ENCODE measurements around the gene CHD2. TPM values are rescaled to one million over a fixed set of nuclear protein-coding genes. Genes with fewer than 3 reads are reported as not detected.

Gene CHD2
- total RNA-seq, 1 donor from 2014 or later = 57.2 TPM

DNA sequence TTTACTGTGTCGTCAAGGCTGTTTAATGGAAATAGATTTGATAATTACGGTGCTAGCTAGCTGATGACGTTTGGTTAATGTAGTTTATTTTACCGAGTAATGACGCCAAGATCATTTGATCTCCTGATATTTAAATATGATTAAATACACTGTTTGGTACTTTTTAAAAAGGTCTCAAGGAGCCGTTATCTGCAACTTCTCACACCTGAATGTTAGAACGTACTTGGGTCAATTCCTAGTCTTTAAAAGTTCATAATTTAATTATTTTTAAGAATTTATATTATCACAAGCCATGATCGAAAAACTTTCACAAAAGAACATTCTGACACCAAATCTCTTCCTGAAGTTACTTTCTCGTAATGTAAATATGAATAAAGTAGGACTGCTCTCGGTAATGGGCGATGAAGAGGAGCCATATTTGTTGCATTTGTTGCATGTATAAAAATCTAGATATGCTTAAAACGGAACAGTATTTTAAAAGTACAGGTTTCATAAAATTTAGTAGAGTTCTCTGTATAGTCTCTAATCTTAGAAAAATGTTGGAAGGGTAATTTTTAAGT is 16.2 kb upstream of the CHD2 start:
- no peak for ATAC-seq
- no peak for DNase-seq
- intact Hi-C loops (cut with micrococcal nuclease) = loop anchor here (5.0 kb wide), 1 partner anchor 52 kb away; no protein-coding TSS in a partner anchor

DNA sequence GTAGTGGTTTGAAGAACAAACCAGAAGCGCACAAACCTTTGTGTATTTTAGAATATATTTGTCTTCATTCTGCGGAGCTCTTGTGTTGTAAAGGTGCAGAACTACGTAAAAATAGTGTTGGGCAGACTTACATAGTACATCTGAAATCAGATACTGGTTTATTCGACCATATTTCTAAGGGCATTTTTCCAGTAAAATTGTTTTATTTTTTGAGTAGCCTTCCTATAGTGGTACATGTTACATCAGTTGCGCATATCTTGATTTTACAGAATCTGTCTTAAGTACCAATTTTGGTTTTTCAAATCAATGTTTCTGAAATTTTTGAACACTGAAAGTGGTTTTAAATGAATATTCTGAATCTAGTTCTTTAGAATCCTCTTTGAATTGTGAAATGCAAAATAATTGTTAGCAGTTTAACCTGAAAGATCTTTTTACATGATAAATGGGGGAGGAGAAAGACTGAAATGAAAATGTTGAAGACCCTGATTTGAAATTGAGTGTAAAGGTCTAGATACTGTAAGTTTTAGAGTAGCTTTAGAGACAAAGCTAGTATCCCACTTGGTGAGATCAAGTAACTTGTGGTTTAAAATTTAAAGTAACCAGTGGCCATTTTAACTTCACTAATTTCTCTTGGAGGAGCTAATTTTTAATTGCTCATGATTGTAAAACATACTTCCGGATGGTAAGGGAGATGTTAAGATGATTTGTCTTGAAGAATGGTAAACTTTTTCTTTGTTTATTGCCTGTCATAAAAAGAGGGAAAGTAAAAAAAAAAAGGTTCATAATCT is 15.5 kb upstream of the CHD2 start:
- ATAC-seq = no peak
- intact Hi-C loops (cut with micrococcal nuclease) = loop anchor here (5.0 kb wide), 2 partner anchors 52 to 72 kb away; no protein-coding TSS in a partner anchor
- no peak for DNase-seq

DNA sequence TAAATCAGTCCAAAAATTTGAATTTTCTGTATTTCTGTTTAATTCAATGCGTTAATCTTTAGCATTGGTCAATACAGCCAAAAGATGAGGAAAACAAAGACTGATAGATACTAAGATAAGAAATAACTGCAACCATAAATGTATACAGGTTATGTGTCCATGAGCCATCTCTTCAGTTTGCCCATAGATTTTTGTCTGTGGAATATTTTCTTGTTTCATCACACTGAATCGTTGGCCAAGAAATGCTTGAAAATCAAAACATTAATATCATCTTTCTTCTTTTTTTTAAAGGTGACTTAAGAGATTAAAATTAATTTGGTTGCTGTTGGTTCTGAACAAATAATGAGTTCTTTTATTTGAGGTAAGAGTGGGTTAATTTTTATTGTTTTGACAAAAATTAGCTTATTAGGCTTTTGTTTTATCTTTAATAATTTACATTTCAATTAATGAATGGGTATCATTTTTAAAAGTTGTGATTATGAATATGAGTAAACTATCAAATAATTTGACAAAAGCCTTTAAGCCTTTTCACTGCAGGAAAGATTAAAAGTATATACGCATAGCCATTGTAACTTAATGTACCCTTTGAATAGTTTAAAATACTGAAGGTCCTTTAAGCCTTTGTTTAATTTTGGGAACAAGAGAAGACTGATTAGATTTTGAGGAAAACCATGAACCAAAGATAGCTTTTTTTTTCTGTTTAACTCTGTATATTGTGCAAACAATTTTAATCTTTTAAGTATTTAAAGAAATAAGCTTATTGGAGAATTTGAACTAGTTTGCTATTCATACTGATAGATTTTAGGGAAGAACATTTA is 14.7 kb upstream of the CHD2 start:
- intact Hi-C loops (cut with micrococcal nuclease) = loop anchor here (5.0 kb wide), 1 partner anchor 73 kb away; no protein-coding TSS in a partner anchor

DNA sequence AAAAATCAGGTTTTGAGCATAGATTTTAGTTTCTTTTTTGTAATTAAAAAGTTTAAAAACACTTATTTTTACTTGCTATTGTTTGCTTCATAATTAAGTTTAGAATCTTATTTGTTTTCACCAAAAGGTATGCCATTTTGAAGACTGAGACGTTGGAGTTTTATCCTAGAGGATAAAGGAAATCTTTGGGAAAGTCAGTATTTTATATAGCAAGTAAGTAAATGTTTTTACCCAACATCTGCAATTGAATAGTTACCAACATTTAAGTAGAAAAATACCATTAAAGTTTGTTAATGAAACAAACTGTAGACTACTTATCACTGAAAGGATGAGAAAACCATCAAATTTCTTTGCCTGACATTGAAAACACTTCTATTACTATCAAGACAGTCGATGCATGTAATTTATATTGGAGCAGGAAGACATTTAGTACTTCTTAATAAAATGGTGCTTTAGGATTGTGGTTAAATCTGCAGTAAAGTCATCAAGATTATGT is 14.0 kb upstream of the CHD2 start:
- ATAC-seq (no peak), DNase-seq (no peak)
- intact Hi-C loops (cut with micrococcal nuclease) = loop anchor here (5.0 kb wide), 1 partner anchor 74 kb away; no protein-coding TSS in a partner anchor

More for the DNA sequence above, 14.7 kb upstream of the CHD2 start:
- DNase-seq (no peak), ATAC-seq (no peak)

DNA sequence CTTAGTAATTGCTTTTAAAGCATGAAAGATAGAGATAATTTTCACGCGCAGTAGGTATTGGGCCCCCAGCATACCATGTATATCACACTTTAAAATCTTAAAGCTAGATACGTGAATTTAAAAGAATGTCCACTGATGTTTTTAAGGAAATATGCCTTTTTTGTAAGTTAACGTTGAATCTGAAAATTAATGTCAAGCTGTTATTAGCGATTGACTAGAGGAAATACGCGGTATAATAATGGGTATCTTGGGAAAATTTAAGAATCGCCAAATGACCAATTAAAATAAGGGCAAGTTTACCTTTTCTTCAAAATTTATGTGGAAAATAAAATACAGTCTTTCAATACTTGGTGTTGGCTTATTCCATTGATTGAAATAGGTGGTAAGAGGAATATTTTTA is 13.3 kb upstream of the CHD2 start:
- DNase-seq (no peak), ATAC-seq (no peak)
- intact Hi-C loops (cut with micrococcal nuclease) = loop anchor here (5.0 kb wide), 1 partner anchor 75 kb away; no protein-coding TSS in a partner anchor

DNA sequence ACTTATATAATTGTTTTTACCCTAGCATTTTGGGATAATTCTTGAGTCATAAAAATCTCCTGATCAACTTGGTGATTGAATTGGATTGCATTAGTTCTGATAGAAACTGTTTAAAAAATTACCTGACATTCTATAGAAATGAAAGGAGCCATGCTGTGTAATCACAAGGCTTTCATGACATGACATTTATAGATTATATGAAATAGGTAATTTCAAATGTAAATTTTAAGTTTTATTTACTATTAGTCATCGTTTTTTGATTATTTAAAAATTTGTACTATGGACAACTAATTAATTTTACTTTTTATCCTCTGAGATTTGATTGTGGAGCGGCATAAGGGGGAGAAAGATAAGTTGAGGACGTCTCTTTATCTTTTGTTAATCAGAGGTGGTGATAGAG is 12.3 kb upstream of the CHD2 start:
- DNase-seq = no peak
- no peak for ATAC-seq
- intact Hi-C loops (cut with micrococcal nuclease) = loop anchor here (5.0 kb wide), 1 partner anchor 76 kb away; no protein-coding TSS in a partner anchor

DNA sequence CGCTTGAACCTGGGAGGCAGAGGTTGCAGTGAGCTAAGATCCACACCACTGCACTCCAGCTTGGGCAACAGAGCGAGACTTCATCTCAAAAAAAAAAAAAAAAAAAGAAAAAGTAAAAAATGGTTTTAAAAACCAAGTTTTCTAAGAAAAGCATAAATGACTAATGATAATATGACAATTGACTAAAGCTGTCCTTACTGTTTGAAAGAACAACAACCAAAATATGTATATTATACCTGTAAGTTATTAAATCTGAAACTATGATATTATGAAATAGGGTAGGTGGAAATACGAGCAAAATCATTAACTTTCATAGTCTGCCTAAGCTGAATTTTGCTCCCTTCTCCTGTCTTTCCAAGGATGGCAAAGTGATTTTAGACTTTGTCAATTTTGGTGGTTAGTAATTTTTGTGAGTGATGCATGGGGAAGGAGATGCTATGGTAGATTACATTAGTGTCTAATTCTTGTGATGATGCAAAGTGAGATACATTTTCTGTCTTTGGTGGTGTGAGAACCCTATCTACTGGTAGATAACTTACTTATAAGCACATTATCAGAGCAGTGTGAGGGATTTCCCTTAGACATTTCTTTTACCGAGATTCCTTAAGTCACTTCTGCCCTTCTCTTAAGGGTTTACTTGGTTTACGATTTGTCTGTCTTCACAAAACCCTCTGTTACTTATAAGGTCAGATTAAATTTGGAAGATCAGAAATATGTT is 10.6 kb upstream of the CHD2 start:
- no peak for ATAC-seq
- intact Hi-C loops (cut with micrococcal nuclease) = loop anchor here (5.0 kb wide), 1 partner anchor 77 kb away; no protein-coding TSS in a partner anchor
- no peak for DNase-seq

DNA sequence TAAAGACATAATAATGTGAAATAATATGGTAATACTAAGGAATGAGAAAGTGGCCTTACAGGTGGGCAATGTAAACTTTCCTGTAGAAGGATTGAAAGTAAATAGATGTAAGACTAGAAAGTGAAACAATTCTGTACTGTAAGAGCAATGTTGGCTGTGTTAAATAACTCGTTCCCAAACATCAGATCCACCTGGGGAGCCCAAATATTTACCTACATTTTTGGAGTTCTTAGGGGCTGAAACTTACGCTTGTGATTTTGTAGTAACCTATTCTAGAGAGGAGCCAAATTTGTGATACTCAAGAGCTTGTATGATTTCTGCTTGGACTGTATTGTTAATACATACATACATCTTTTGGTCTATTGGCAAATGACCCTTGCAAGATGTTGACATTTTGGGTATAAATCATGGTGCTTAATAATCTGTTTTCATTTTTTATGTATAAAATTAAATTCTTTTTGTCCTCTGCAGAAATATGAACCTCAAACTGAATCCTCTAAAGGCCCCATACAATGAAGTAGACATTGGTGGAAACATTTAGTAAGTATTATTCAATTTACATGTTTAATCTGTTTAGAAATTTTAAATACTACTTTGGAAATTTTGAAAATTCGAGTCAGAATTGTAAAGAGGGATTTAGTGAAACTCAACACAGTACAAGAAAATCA is 8.5 kb upstream of the CHD2 start:
- DNase-seq = no peak
- ATAC-seq = no peak
- intact Hi-C loops (cut with micrococcal nuclease) = no loop called here

DNA sequence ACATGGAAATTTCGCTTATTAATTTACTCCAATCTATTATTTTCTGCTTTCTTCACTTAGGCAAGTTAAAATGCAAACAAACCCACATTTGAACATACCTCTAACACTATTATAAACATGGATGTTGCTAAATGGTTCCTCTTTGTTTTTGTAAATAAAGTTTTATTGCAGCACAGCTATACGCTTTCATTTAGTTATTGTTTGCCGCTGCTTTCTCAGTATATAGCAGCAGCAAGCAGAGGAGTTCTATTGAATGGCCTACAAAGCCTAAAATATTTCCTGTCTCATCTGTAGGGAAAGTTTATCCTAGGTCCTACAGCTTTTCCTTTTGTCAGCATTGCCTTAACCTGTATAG is 7.9 kb upstream of the CHD2 start:
- ATAC-seq = no peak
- intact Hi-C loops (cut with micrococcal nuclease) = no loop called here
- DNase-seq = no peak

DNA sequence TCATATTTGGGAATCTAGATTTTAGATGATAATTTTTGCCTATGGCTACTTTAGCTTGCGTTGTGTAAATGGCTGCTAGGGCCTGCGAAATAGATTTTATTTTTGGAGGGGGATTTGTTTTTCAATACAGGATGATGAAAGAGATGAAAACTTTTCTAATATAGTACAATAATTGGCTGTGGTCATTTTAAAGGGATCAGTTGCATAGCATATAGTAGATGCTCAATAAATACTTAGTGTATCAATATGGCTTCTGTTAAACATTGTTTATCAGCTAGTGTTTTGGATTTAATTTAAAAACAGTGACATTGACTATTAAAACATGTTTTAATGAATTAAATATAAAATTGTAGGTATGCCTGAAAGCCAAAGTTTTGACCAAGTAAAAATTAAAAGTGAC is 6.9 kb upstream of the CHD2 start:
- DNase-seq (no peak), ATAC-seq (no peak)
- intact Hi-C loops (cut with micrococcal nuclease) = no loop called here

DNA sequence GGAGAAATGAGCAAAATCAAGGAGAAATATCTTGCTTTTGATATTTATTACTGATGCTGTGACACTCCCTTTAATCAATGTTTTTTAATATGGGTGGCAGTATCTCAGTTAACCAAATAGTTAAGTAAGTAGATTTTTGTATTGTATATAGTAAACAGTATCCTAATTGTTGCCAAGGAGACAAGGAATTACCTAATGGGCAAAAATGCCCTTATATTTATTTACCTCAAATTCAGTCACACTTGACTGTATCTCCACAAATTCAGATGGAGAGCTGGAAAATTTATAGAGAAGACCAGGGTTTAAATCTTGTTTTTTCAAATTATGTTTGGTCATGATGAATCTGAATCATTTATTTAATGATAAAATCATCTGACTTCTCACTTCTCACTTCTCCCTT is 3.6 kb upstream of the CHD2 start:
- ATAC-seq = no peak
- DNase-seq = no peak
- intact Hi-C loops (cut with micrococcal nuclease) = no loop called here

DNA sequence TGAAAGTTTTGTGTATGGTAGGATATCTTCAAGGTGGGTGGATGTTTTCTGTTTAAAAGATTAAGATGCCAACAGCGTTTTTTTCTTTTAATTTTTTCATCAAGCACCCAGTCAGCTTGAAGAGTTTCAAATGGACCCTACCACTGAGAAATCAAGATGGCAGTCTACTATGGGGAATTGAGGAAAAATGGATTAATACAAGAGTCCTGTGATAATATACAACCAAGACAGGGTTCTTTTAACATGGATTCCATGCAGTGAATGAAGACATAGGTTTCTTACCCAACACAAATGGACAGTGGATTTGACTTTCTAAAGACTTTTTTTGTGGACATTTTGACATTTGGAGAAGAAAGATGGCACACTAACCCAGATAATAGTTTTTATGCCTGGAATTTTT is 2.5 kb upstream of the CHD2 start:
- ATAC-seq (no peak), DNase-seq (no peak)
- intact Hi-C loops (cut with micrococcal nuclease) = no loop called here

DNA sequence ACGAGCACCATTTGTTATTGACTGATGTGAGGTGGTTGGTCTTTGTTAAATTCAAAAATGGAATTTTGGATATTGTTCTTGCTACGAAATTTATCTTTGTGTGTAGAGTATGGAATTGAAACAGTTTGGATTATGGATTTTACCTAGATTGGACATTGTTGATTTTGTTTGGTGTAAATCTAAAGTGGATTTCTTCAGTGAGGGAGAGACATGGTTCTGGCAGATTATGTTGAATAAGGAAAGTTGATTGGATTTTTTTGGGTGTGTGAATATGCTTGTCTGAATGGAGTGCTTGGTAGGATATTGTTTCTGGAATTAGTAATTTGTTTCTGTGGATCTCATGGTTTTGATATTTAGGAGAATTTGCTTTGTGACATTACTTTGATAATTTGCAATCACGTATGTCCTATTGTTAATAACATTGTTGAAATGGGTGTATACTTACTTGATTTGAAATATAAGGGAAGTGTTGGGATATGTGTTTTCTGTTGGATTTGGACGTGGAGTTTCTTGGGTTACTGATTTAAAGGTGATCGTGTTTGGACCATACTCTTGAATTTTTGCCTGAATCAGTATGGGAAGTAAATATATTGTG is 1.0 kb upstream of the CHD2 start:
- intact Hi-C loops (cut with micrococcal nuclease) = no loop called here
- ATAC-seq (no peak), DNase-seq (no peak)

DNA sequence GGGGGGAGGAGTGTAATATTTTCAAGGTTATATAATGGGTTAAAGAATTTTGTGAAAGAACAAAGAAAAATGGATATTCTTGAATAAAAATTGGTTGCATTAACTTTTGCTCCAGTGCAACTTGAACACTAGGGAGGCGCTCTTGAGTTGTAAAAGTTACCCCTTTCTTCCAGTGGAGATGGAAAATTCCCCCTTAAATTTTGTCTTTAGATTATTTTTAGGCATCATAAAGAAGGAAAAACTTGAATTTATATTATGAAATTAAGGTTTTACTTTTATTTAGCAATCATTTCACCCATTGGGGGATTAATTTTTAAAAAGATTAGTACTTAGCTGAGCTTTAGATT is 550 bp upstream of the CHD2 start:
- intact Hi-C loops (cut with micrococcal nuclease) = no loop called here
- no peak for ATAC-seq
- no peak for DNase-seq

DNA sequence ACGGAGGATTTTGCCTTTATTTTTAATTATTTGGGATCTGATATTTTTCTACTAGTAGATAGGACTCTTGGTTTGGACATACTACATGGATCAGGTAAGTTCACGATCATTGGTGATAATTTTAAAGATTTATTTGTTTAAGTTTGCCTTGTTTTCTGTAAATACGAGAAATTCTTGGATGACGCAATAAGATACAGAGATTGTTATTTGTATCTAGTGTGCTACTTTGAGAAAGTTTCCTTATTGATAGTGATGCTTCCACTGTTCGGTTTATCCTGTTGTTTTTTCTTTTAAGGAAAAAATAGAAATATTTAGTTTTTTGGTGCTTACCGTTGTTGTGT is 577 bp downstream of the CHD2 start:
- intact Hi-C loops (cut with micrococcal nuclease) = no loop called here
- no peak for ATAC-seq
- no peak for DNase-seq

DNA sequence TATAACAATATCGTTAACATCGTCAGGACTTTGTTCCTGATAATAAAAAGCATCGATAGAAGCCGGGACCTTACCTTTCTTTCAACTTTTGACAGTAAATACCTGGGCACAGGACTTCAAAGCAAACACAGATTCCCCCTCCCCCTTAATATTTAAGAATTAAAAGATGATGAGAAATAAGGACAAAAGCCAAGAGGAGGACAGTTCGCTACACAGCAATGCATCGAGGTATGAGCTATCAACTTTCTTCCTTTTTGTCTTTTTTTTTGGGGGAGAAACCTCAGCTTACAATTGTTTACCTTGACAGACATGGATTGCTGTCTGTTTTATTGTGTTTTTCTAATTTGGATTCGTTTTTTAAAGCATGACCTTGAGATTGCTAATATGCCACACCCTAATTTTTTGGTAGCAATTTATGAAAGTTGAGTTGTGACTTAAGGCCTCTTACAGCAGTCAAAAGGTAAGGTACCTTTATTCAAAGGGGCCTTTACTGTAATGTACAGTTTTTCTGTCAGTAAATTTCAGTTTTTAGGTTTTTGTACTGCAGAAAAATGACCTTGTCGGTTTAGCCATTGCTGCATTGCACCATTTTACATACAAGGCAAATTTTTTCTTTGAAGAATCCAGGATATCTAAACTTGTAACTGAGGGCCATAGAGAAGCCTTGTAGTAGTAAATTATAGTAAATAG is 1.1 kb downstream of the CHD2 start:
- ATAC-seq (no peak), DNase-seq (no peak)
- intact Hi-C loops (cut with micrococcal nuclease) = no loop called here

DNA sequence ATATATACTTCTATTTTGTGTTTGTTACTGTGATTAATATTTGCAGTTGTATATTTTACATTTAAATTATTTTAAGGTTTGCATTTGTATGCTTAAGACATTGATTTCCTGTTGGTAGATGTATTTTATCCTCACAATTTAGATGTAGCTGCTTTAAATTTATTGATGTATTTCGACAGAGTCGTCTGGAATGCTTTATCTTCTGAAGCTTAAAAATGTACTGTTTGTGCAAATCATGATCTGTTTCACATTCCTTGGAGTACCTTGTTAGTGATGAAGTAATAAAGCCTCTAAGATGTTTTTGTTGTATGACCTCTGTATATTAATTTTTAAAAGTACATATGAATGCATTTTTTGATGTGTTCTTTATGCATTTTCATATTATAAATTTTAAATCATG is 1.9 kb downstream of the CHD2 start:
- no peak for DNase-seq
- no peak for ATAC-seq
- intact Hi-C loops (cut with micrococcal nuclease) = no loop called here
